ENCODE data around the gene TMEM59L. TPM values are rescaled to one million over a fixed set of nuclear protein-coding genes. Genes with fewer than 3 reads are reported as not detected.

TMEM59L gene
- total and polyA plus RNA-seq, 2 of the 13 experiments (the other 11 are each of a cell fraction or from before 2014, with no cell fraction given): 0.97 to 5.5 TPM

GRCh38 chr19:18589380-18590272 lies 23.0 kb upstream of the TMEM59L start (continued):
- TF ChIP-seq ZHX2 (IDR thresholded peaks at IDR 0.05; ENCODE audit: low read depth) (0 out of 2 replicates have a peak, but pooled peaks have one; percentile 39), ZHX2 (CRISPR knock-in tag; IDR thresholded peaks at IDR 0.05; ENCODE audit: borderline replicate concordance) (peak; percentile 97), ZNF224 (CRISPR knock-in tag; IDR thresholded peaks at IDR 0.05) (peak; percentile 98), CENPT (CRISPR knock-in tag; IDR thresholded peaks at IDR 0.05; ENCODE audit: low read depth) (peak; percentile 99), ARNT (IDR thresholded peaks at IDR 0.05) (no peak), ZNF639 (CRISPR knock-in tag; conservative IDR thresholded peaks at IDR 0.05) (no peak), ZFP90 (CRISPR knock-in tag; IDR thresholded peaks at IDR 0.05; ENCODE audit: borderline replicate concordance) (peak; percentile 84; the same call in 1 of the 2 replicates), SRY (CRISPR knock-in tag; IDR thresholded peaks at IDR 0.05) (peak; percentile 80), ZNF20 (CRISPR knock-in tag; IDR thresholded peaks at IDR 0.05) (no peak), ZNF33A (CRISPR knock-in tag; IDR thresholded peaks at IDR 0.05; ENCODE audit: borderline replicate concordance) (no peak), REL (CRISPR knock-in tag; conservative IDR thresholded peaks at IDR 0.05) (peak; percentile 82; the same call in 1 of the 2 replicates), FOXP1 (IDR thresholded peaks at IDR 0.05) (no peak), FOXP1 (CRISPR knock-in tag; IDR thresholded peaks at IDR 0.05) (no peak), ZNF230 (CRISPR knock-in tag; IDR thresholded peaks at IDR 0.05) (peak; percentile 88), CBFB (CRISPR knock-in tag; IDR thresholded peaks at IDR 0.05) (no peak), HNRNPUL1 (IDR thresholded peaks at IDR 0.05; ENCODE audit: low read depth, low read length) (no peak), KAT7 (CRISPR knock-in tag; IDR thresholded peaks at IDR 0.05; ENCODE audit: borderline replicate concordance) (no peak), KMT2B (CRISPR knock-in tag; IDR thresholded peaks at IDR 0.05) (0 out of 2 replicates have a peak, but pooled peaks have one; percentile 25), ZMAT5 (CRISPR knock-in tag; IDR thresholded peaks at IDR 0.05; ENCODE audit: borderline replicate concordance, low read depth) (0 out of 2 replicates have a peak, but pooled peaks have one; percentile 74), TGIF2 (CRISPR knock-in tag; IDR thresholded peaks at IDR 0.05) (peak; percentile 63), ARNTL (CRISPR knock-in tag; IDR thresholded peaks at IDR 0.05) (peak; percentile 88)
- TF ChIP-seq, protein P1, sequence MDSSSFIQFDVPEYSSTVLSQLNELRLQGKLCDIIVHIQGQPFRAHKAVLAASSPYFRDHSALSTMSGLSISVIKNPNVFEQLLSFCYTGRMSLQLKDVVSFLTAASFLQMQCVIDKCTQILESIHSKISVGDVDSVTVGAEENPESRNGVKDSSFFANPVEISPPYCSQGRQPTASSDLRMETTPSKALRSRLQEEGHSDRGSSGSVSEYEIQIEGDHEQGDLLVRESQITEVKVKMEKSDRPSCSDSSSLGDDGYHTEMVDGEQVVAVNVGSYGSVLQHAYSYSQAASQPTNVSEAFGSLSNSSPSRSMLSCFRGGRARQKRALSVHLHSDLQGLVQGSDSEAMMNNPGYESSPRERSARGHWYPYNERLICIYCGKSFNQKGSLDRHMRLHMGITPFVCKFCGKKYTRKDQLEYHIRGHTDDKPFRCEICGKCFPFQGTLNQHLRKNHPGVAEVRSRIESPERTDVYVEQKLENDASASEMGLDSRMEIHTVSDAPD (CRISPR knock-in tag; IDR thresholded peaks at IDR 0.05): 0 out of 2 replicates have a peak, but pooled peaks have one; percentile 52
